Trophoblast cell (in vitro differentiated cells and primary cell): Measurements from ENCODE around the gene SLC25A10.

ENCODE experiments used
- DNase-seq, 2 donors: peaks; one replicate each; pipeline ENCODE4 v3.0.0-alpha.2; 2016
- H2AFZ ChIP-seq: 2 replicates; pipeline ENCODE4 v1.6.1; 2013; ENCODE audit warnings: low read length, moderate library complexity, mild to moderate bottlenecking; ENCODE audit not compliant: insufficient read depth, poor library complexity
- H2AK5ac ChIP-seq: 2 replicates; pipeline ENCODE4 v1.6.1; 2013; ENCODE audit warnings: mild to moderate bottlenecking, low read length
- H2BK120ac ChIP-seq: 2 replicates; pipeline ENCODE4 v1.6.1; 2013; ENCODE audit warnings: low read length, mild to moderate bottlenecking, moderate library complexity; ENCODE audit not compliant: insufficient read depth, poor library complexity
- H2BK12ac ChIP-seq: 2 replicates; pipeline ENCODE4 v1.6.1; 2013; ENCODE audit warnings: mild to moderate bottlenecking, low read length, moderate library complexity
- H2BK5ac ChIP-seq: 2 replicates; pipeline ENCODE4 v1.6.1; 2013; ENCODE audit warnings: low read length, low read depth, moderate library complexity, mild to moderate bottlenecking; ENCODE audit not compliant: poor library complexity
- H3K14ac ChIP-seq: 2 replicates; pipeline ENCODE4 v1.6.1; 2013; ENCODE audit warnings: mild to moderate bottlenecking, low read length
- H3K18ac ChIP-seq: 2 replicates; pipeline ENCODE4 v1.6.1; 2013; ENCODE audit warnings: mild to moderate bottlenecking, low read length
- H3K23ac ChIP-seq: 2 replicates; pipeline ENCODE4 v1.6.1; 2013; ENCODE audit warnings: low read length
- H3K27ac ChIP-seq: 2 replicates; pipeline ENCODE4 v1.5.1; 2013; ENCODE audit warnings: low read depth, mild to moderate bottlenecking, inconsistent platforms, low read length, moderate library complexity
- H3K27me3 ChIP-seq: 2 replicates; pipeline ENCODE4 v1.6.1; 2013; ENCODE audit warnings: inconsistent platforms, mild to moderate bottlenecking, low read length, moderate library complexity; ENCODE audit not compliant: insufficient read depth
- H3K36me3 ChIP-seq, 2 experiments: 1 replicate in 1 of 2; 2 replicates in 1 of 2; pipeline ENCODE4 v1.6.1; 2013; ENCODE audit warnings: low read length in 2 of 2, mild to moderate bottlenecking in 2 of 2, moderate library complexity in 1 of 2; ENCODE audit not compliant: insufficient read depth in 2 of 2, control insufficient read depth in 1 of 2
- H3K4ac ChIP-seq: 2 replicates; pipeline ENCODE4 v1.6.1; 2013; ENCODE audit warnings: low read depth, mild to moderate bottlenecking, low read length, moderate library complexity
- H3K4me1 ChIP-seq, 2 experiments: 1 replicate in 1 of 2; 2 replicates in 1 of 2; pipeline ENCODE4 v1.6.1; 2013; ENCODE audit warnings: low read length in 2 of 2, mild to moderate bottlenecking in 2 of 2, moderate library complexity in 1 of 2; ENCODE audit not compliant: insufficient read depth in 2 of 2, control insufficient read depth in 1 of 2
- H3K4me2 ChIP-seq: 2 replicates; pipeline ENCODE4 v1.6.1; 2013; ENCODE audit warnings: inconsistent platforms, mild to moderate bottlenecking, low read length, moderate library complexity
- H3K4me3 ChIP-seq: 2 replicates; pipeline ENCODE4 v1.5.1; 2013; ENCODE audit warnings: mild to moderate bottlenecking, low read depth, low read length, inconsistent platforms
- H3K79me1 ChIP-seq: one replicate; pipeline ENCODE4 v1.6.1; 2013; ENCODE audit warnings: low read length
- H3K79me2 ChIP-seq: 2 replicates; pipeline ENCODE4 v1.6.1; 2013; ENCODE audit warnings: low read length, mild to moderate bottlenecking; ENCODE audit not compliant: control insufficient read depth, insufficient read depth, poor library complexity
- H3K9ac ChIP-seq: 2 replicates; pipeline ENCODE4 v1.6.1; 2013; ENCODE audit warnings: mild to moderate bottlenecking, low read length
- H3K9me3 ChIP-seq: 2 replicates; pipeline ENCODE4 v1.6.1; 2013; ENCODE audit warnings: low read depth, mild to moderate bottlenecking, control low read depth, inconsistent platforms, low read length; ENCODE audit not compliant: insufficient read depth
- H4K12ac ChIP-seq: 2 replicates; pipeline ENCODE4 v1.6.1; 2013; ENCODE audit warnings: low read depth, mild to moderate bottlenecking, low read length, moderate library complexity
- H4K8ac ChIP-seq: 2 replicates; pipeline ENCODE4 v1.6.1; 2013; ENCODE audit warnings: low read depth, mild to moderate bottlenecking, low read length, moderate library complexity
- H4K91ac ChIP-seq: one replicate; pipeline ENCODE4 v1.6.1; 2013; ENCODE audit warnings: low read depth, mild to moderate bottlenecking, low read length, moderate library complexity
- WGBS: extraction: QIAGEN DNeasy Blood & Tissue Kit; methylation state at CpG from one replicate; pipeline ENCODE4 v1.1.7; 2013; ENCODE audit warnings: missing lambda C conversion rate; ENCODE audit not compliant: insufficient read length, insufficient coverage; ENCODE audit errors: extremely low coverage; 5-methylcytosine and 5-hydroxymethylcytosine counted together

The SLC25A10 gene

GRCh38 chr17:81720267-81721071, 8.4 kb downstream of the SLC25A10 start:
- H2BK120ac ChIP-seq: no peak overlapping the region
- no peak overlapping the region for H3K4ac ChIP-seq
- no peak overlapping the region for H3K9ac ChIP-seq
- H2BK12ac ChIP-seq: no peak overlapping the region
- no peaks in the 10 kb centered on the region for H3K9me3 ChIP-seq
- H2BK5ac ChIP-seq: no peak overlapping the region
- H3K4me2 ChIP-seq: no peak overlapping the region
- no peak overlapping the region for H3K14ac ChIP-seq
- peaks cover 4% of the 10 kb centered on the region in 2 experiments for H3K4me1 ChIP-seq
- no peak overlapping the region for H3K23ac ChIP-seq
- no peak overlapping the region for H3K27ac ChIP-seq
- H3K4me3 ChIP-seq: no peak overlapping the region
- H2AFZ ChIP-seq: no peak overlapping the region
- H3K18ac ChIP-seq: no peak overlapping the region
- no peak overlapping the region for H4K12ac ChIP-seq
- no peak overlapping the region for H2AK5ac ChIP-seq
- no CpG with 5 or more reads among the region's 33 CpGs for WGBS
- no peak overlapping the region for H4K8ac ChIP-seq
- no peaks in the 10 kb centered on the region for H3K79me1 ChIP-seq
- H3K27me3 ChIP-seq: no peaks in the 10 kb centered on the region
- H3K36me3 ChIP-seq: peaks cover 13 to 18% of the 10 kb centered on the region in 2 experiments
- no peaks in the 10 kb centered on the region for H3K79me2 ChIP-seq
- no peak overlapping the region for H4K91ac ChIP-seq
- no peak for DNase-seq

DNA sequence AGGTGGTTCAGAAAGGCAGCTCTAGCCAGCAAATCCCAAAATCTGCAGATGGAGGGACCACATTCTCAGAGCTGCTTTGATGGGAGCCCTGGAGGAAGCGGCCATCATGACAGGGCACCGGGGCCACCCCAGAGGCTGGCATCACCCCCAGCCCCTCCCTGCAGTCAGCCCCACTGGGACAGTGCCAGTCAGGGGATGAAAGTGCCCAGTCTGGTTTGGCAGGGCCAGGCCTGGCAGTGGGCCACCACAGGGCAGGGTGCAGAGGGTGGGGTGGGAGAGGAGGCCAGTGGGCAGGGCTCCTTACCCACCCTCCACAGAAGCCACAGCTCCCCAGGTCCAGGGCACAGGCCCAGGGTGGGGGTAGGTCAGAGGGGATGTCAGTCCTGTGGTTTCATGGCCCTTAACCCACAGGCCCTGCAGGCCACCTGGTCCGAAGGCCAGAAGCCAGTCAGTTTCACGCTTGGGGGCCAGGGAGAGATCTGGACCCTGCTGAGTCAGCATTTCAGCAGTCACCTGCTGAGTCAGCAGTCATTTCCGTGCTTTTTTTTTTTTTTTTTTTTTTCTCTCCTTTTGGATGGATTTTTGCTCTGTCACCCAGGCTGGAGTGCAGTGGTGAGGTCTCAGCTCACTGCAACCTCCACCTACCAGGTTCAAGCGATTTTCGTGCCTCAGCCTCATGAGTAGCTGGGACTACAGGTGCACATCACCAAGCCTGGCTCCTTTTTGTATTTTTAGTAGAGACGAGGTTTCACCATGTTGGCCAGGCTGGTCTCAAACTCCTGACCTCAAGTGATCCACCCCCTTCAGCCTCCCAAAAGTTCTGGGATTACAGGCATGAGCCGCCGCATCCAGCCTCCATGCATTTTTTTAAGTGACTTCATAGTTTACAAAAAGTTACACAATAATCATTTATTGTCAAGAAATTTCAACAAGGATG, 10.4 kb downstream of the SLC25A10 start:
- Histone ChIP-seq H3K4me3 (no peak overlapping the region), H3K14ac (no peak overlapping the region), H2BK12ac (no peak overlapping the region), H3K9ac (no peak overlapping the region), H3K4ac (no peak overlapping the region), H3K27me3 (no peaks in the 10 kb centered on the region), H4K8ac (no peak overlapping the region), H3K27ac (no peak overlapping the region), H3K23ac (no peak overlapping the region), H3K4me1 (peaks cover 4% of the 10 kb centered on the region in 2 experiments), H3K9me3 (no peaks in the 10 kb centered on the region), H3K79me1 (no peaks in the 10 kb centered on the region), H4K12ac (no peak overlapping the region), H2AFZ (no peak overlapping the region), H3K79me2 (no peaks in the 10 kb centered on the region), H2BK5ac (no peak overlapping the region), H4K91ac (no peak overlapping the region), H2BK120ac (no peak overlapping the region), H3K36me3 (peaks cover 7 to 9% of the 10 kb centered on the region in 2 experiments), H2AK5ac (no peak overlapping the region), H3K18ac (no peak overlapping the region), H3K4me2 (no peak overlapping the region)
- no peak for DNase-seq
- no CpG with 5 or more reads among the region's 10 CpGs for WGBS

DNA sequence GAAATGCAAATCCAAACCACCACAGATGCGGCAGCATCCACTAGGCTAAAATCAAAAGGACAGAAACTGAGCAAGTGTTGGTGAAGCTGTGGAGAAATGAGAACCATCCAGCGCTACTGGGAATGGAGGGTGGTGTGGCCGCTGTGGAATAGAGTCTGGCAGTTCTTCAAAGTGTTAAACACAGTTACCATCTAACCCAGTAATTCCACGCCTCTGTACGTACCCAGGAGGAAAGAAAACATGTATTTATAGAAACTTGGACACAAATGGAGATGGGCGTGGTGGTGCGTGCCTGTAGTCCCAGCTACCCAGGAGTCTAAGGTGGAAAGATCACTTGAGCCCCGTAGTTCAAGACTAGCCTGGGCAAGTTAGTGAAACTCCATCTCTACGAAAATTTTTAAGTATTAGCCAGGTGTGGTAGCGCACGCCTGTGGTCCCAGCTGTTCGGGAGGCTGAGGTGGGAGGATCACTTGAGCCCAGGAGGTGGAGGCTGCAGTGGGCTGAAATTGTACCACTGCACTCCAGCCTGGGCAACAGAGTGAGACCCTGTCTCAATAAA, 11.6 kb downstream of the SLC25A10 start:
- no peak overlapping the region for H3K27ac ChIP-seq
- no peaks in the 10 kb centered on the region for H3K79me1 ChIP-seq
- H2AK5ac ChIP-seq: no peak overlapping the region
- H3K9me3 ChIP-seq: no peaks in the 10 kb centered on the region
- no CpG with 5 or more reads among the region's 12 CpGs for WGBS
- no peak for DNase-seq
- no peak overlapping the region for H3K9ac ChIP-seq
- H3K27me3 ChIP-seq: no peaks in the 10 kb centered on the region
- H4K12ac ChIP-seq: no peak overlapping the region
- H3K14ac ChIP-seq: no peak overlapping the region
- peaks cover 4% of the 10 kb centered on the region in 2 experiments for H3K4me1 ChIP-seq
- no peak overlapping the region for H2BK12ac ChIP-seq
- no peak overlapping the region for H3K4ac ChIP-seq
- no peak overlapping the region for H3K18ac ChIP-seq
- H4K91ac ChIP-seq: no peak overlapping the region
- no peak overlapping the region for H3K23ac ChIP-seq
- no peak overlapping the region for H4K8ac ChIP-seq
- H3K4me3 ChIP-seq: no peak overlapping the region
- peaks cover 0 to 6% of the 10 kb centered on the region in 2 experiments for H3K36me3 ChIP-seq
- no peak overlapping the region for H2BK120ac ChIP-seq
- H3K4me2 ChIP-seq: no peak overlapping the region
- no peaks in the 10 kb centered on the region for H3K79me2 ChIP-seq
- H2AFZ ChIP-seq: no peak overlapping the region
- no peak overlapping the region for H2BK5ac ChIP-seq

- Histone ChIP-seq H3K4me2 (no peak overlapping the region), H3K79me2 (no peaks in the 10 kb centered on the region)
Observed at GRCh38 chr17:81725439-81725838, 13.4 kb downstream of the SLC25A10 start.

More at GRCh38 chr17:81725439-81725838, 13.4 kb downstream of the SLC25A10 start:
- Histone ChIP-seq H4K8ac (no peak overlapping the region), H3K4me1 (peaks cover 4% of the 10 kb centered on the region in 2 experiments), H3K18ac (no peak overlapping the region), H3K14ac (no peak overlapping the region), H3K27me3 (no peaks in the 10 kb centered on the region), H2AFZ (no peak overlapping the region), H3K36me3 (peaks cover 0 to under 1% of the 10 kb centered on the region in 2 experiments), H4K12ac (no peak overlapping the region), H3K23ac (no peak overlapping the region), H3K9me3 (no peaks in the 10 kb centered on the region), H2BK5ac (no peak overlapping the region), H4K91ac (no peak overlapping the region), H2AK5ac (no peak overlapping the region), H3K4ac (no peak overlapping the region), H3K79me1 (no peaks in the 10 kb centered on the region), H3K27ac (no peak overlapping the region), H2BK120ac (no peak overlapping the region), H3K9ac (no peak overlapping the region), H2BK12ac (no peak overlapping the region), H3K4me3 (no peak overlapping the region)
- DNase-seq: no peak
- no CpG with 5 or more reads among the region's 9 CpGs for WGBS
